ENCODE measurements around the gene ALDOB. TPM values are rescaled to one million over a fixed set of nuclear protein-coding genes. Genes with fewer than 3 reads are reported as not detected.

Gene ALDOB
- total and polyA plus RNA-seq, 2 of the 8 experiments (the other 6 are each of a cell fraction or from before 2014, with no cell fraction given): not detected

DNA sequence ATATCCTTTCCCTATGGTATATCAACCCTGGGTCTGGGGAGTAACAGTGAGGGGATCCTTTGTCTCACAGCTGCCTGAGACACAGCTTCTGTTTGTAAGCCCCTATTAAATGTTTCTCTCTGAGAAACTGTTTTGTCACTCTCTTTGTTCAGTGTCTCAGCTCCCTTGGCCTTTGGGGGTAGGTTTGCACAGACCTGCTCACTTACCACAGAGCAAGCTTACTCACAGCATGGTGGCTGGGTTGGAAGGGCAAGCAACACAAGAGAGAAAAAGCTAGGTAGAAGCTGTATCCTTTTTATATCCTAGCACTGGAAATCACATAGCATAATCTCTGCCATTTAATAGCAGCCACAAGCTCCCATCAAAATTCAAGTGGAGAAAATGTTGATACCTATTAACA, 55.3 kb downstream of the ALDOB start:
- Histone ChIP-seq H4K5ac (ENCODE audit: insufficient read length, low read depth, low read length) (no peak overlapping the region), H3K23ac (ENCODE audit: insufficient read length) (no peak overlapping the region), H3K14ac (ENCODE audit: insufficient read length) (no peak overlapping the region), H2BK12ac (ENCODE audit: low read depth, low read length) (no peak overlapping the region), H4K20me1 (replicated peaks in 1 of 2; ENCODE audit: control insufficient read depth in 1 of 2, insufficient read depth in 2 of 2, low read length in 2 of 2) (no peaks in the 10 kb centered on the region), H3K4me1 (replicated peaks in 1 of 4; ENCODE audit: control insufficient read depth in 3 of 4, insufficient read depth in 4 of 4, low read length in 3 of 4) (peaks cover 0 to 3% (median 0%) of the 10 kb centered on the region in 4 experiments; a peak in 3 of 7 replicates), H3K4ac (replicated peaks; ENCODE audit: insufficient read length, low read depth, low read length) (no peak overlapping the region), H4K8ac (ENCODE audit: extremely low read depth, insufficient read depth, low read length) (no peak overlapping the region), H2BK15ac (ENCODE audit: low read length) (no peak overlapping the region), H3K18ac (ENCODE audit: extremely low read depth, low read length) (no peak overlapping the region), H3K36me3 (ENCODE audit: control insufficient read depth in 2 of 4, insufficient read depth in 4 of 4, low read length in 3 of 4) (no peaks in the 10 kb centered on the region), H3K9ac (replicated peaks in 1 of 4; ENCODE audit: extremely low read depth in 1 of 4, low read depth in 3 of 4, low read length in 3 of 4) (no peak overlapping the region), H3K9me3 (ENCODE audit: insufficient read depth in 2 of 2, low read depth in 1 of 2, low read length in 1 of 2) (peaks cover 5% of the 10 kb centered on the region in 2 experiments; a peak in 2 of 4 replicates), H3K56ac (replicated peaks; ENCODE audit: insufficient read length, low read depth, low read length) (no peak overlapping the region), H3K4me3 (ENCODE audit: extremely low read depth in 1 of 4, insufficient read depth in 2 of 4, low read depth in 3 of 4, low read length in 4 of 4) (no peak overlapping the region), H3K23me2 (ENCODE audit: low read depth, low read length) (no peaks in the 10 kb centered on the region), H2BK120ac (replicated peaks; ENCODE audit: low read depth, low read length) (no peak overlapping the region), H3K27ac (ENCODE audit: low read depth, low read length) (no peak overlapping the region), H3K4me2 (ENCODE audit: insufficient read depth in 1 of 2, low read depth in 2 of 2, low read length in 2 of 2) (no peak overlapping the region), H3K27me3 (replicated peaks in 1 of 4; ENCODE audit: control insufficient read depth in 3 of 4, extremely low read depth in 1 of 4, insufficient read depth in 3 of 4, low read length in 3 of 4) (no peaks in the 10 kb centered on the region), H2BK20ac (ENCODE audit: low read length) (no peak overlapping the region), H3K79me2 (ENCODE audit: control insufficient read depth in 1 of 2, insufficient read depth in 2 of 2, low read length in 2 of 2) (no peaks in the 10 kb centered on the region), H2AFZ (ENCODE audit: low read length) (no peak overlapping the region), H3K79me1 (ENCODE audit: low read depth, low read length) (no peaks in the 10 kb centered on the region), H4K91ac (replicated peaks; ENCODE audit: insufficient read length, low read length) (no peak overlapping the region), H2BK5ac (ENCODE audit: low read depth, low read length) (no peak overlapping the region), H2AK5ac (ENCODE audit: low read depth, low read length) (no peak overlapping the region)
- DNase-seq (ENCODE audit: low read depth in 1 of 2, low spot score in 2 of 2) (no peak), FAIRE-seq (no peak)
- CTCF ChIA-PET (ENCODE audit: partially characterized antibody): interaction anchor here (2.0 kb wide), 1 partner anchor 9 kb away, joined by 8 read pairs; no protein-coding TSS in a partner anchor
- POLR2A ChIA-PET (ENCODE audit: partially characterized antibody): no interaction called here
- TF ChIP-seq SRF (IDR thresholded peaks at IDR 0.05; ENCODE audit: low read depth, low read length): no peak
- TF ChIP-seq SUZ12 (IDR thresholded peaks at IDR 0.05; ENCODE audit: low read length): no peak
- TF ChIP-seq YY1 (IDR thresholded peaks at IDR 0.05; ENCODE audit: low read depth, low read length): no peak
- TF ChIP-seq CBX8 (IDR thresholded peaks at IDR 0.05; ENCODE audit: borderline replicate concordance, low read depth, low read length): no peak
- no peak for TF ChIP-seq SP1 (IDR thresholded peaks at IDR 0.05; ENCODE audit: low read depth, low read length)
- TF ChIP-seq TAF1 (IDR thresholded peaks at IDR 0.05; ENCODE audit: low read depth, low read length): no peak
- TF ChIP-seq EZH2 (IDR thresholded peaks at IDR 0.05; ENCODE audit: low read depth, low read length, severe bottlenecking): no peak
- no peak for TF ChIP-seq CREB1 (IDR thresholded peaks at IDR 0.05)
